GM12892 (cell line): ENCODE measurements around the gene OSBPL10.
"Not testable (repeated sequence)": the region's sequence is repeated elsewhere in the genome, so short reads cannot be mapped to it uniquely, and the experiment has no call there.

Experiments used
- POLR2A ChIP-seq: IDR thresholded peaks from 2 replicates; pipeline ENCODE4 v1.6.1; 2011; ENCODE audit warnings: low read depth, low read length, control low read depth
- TAF1 ChIP-seq: IDR thresholded peaks from 2 replicates; pipeline ENCODE4 v1.6.1; 2011; ENCODE audit warnings: low read depth, mild to moderate bottlenecking, control low read depth, low read length, borderline replicate concordance

DNA sequence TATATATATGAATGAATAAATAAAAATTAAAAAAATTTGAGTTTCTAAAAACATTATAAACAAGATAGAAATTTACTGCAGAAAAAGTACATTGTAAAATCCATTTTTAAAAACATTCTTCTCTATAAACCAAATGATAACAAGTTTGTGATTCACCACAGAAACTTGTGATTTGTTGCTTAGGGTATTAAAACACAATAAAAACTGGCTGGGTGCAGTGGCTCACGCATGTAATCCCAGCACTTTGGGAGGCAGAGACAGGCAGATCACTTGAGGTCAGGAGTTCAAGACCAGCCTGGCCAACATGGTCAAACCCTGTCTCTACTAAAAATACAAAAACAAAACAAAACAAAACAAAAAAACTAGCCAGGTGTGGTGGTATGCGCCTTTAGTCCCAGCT, 197.2 kb downstream of the OSBPL10 start:
- not testable (repeated sequence) for TF ChIP-seq POLR2A, TAF1
